Neuron (in vitro differentiated cells): ENCODE results near the gene MRNIP.

Source experiments
- H2AFZ ChIP-seq: one replicate; pipeline ENCODE4 v1.6.1; 2013; ENCODE audit warnings: low read depth, mild to moderate bottlenecking, inconsistent platforms, low read length, moderate library complexity
- H3K27me3 ChIP-seq: one replicate; pipeline ENCODE4 v1.6.1; 2013; ENCODE audit warnings: low read length; ENCODE audit not compliant: insufficient read depth
- H3K36me3 ChIP-seq: one replicate; pipeline ENCODE4 v1.6.1; 2013; ENCODE audit warnings: low read length; ENCODE audit not compliant: insufficient read depth
- H3K4me1 ChIP-seq: one replicate; pipeline ENCODE4 v1.6.1; 2013; ENCODE audit warnings: low read length; ENCODE audit not compliant: insufficient read depth
- H3K4me3 ChIP-seq: 2 replicates; pipeline ENCODE4 v1.5.1; 2013; ENCODE audit warnings: mild to moderate bottlenecking, low read length, moderate library complexity
- H3K9me3 ChIP-seq: one replicate; pipeline ENCODE4 v1.6.1; 2013; ENCODE audit warnings: low read length

The MRNIP gene

GRCh38 chr5:179803651-179804554 is 54.7 kb downstream of the MRNIP start:
- Histone ChIP-seq H2AFZ (no peak overlapping the region), H3K27me3 (no peaks in the 10 kb centered on the region), H3K36me3 (peaks cover 21% of the 10 kb centered on the region), H3K4me3 (no peak overlapping the region), H3K9me3 (no peaks in the 10 kb centered on the region), H3K4me1 (peaks cover 27% of the 10 kb centered on the region)

GRCh38 chr5:179802950-179803562 is 55.6 kb downstream of the MRNIP start:
- Histone ChIP-seq H3K27me3 (no peaks in the 10 kb centered on the region), H3K4me1 (peaks cover 27% of the 10 kb centered on the region), H3K36me3 (peaks cover 29% of the 10 kb centered on the region), H3K4me3 (no peak overlapping the region), H2AFZ (no peak overlapping the region), H3K9me3 (no peaks in the 10 kb centered on the region)

DNA sequence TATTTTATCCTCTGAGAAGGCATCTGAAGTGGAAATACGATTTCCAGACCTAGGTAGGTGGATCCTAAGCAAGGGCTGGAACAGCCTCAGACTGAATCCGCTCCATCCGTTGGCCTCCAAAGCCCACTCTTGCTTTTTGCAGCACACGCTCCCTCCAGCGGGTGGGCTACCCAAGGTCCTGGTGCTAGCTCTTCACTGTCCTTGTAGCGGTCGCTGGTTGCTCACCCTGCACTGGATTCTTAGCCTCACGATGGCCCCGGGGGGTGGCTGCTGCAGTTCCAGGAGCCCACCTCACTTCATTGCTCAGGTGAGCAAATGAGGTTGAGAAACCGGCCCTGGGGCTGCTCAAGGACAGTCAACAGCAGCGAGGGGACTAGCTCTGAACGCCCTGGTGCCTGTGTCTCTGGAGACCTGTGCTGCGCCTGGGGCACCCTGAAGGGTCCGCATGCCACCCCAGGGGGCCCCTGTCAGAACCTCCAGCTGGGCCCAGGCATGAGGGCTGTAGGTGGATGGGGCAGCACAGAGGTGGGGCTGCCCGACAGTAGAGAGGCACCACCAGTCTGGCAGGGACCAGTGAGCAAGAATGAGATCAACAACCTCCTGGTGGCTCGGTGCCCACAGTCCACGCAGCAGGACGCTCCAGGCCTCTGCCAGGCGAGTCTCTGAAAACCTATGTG is 56.3 kb downstream of the MRNIP start:
- peaks cover 36% of the 10 kb centered on the region for H3K36me3 ChIP-seq
- no peak overlapping the region for H3K4me3 ChIP-seq
- no peaks in the 10 kb centered on the region for H3K27me3 ChIP-seq
- H3K9me3 ChIP-seq, result no peaks in the 10 kb centered on the region
- no peak overlapping the region for H2AFZ ChIP-seq
- peaks cover 27% of the 10 kb centered on the region for H3K4me1 ChIP-seq

DNA sequence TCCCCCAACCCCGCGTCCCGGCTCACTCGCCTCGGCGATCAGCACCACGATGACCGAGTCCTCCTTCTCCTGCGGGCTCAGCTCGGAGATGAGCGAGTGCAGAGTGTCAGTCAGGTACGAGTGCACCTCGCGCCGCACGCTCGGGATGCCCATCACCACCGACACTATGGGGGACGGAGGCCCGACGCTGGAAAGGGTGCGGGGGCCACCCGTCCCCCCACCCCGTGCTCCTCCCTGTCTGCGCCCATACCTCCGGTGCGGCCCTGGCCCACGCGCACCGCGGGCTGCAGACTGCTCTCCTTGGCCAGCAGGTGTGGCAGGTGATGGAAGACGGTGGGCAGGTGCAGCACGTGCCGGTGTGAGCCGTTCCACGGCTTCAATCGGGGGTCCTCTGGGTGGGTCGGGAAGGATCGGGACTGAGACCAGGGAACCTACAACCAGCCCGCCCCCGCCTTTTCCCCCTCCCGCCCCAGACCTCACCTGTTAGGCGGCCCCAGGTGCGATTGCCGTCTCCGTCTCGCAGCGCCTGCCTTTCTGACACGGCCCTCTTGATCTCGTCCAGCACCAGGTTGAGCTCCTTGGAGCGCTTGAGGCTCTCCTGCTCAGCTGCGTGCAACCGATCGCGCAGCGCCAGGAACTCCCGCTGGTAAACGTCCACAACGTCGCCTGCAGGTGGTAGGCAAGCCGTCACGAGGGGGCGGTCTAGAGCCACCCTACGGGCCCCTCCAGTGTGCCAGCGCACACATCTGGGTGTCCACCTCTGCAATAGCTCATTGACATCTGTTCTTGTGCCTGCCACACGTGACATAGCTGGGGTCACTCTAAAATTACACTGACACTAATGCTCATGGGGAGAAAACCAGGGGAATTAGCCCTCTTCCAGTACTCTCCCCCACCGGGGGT is 57.1 kb downstream of the MRNIP start:
- H3K27me3 ChIP-seq, result no peaks in the 10 kb centered on the region
- H3K4me3 ChIP-seq, result no peak overlapping the region
- peaks cover 42% of the 10 kb centered on the region for H3K36me3 ChIP-seq
- H3K4me1 ChIP-seq, result peaks cover 27% of the 10 kb centered on the region
- H2AFZ ChIP-seq, result no peak overlapping the region
- no peaks in the 10 kb centered on the region for H3K9me3 ChIP-seq

DNA sequence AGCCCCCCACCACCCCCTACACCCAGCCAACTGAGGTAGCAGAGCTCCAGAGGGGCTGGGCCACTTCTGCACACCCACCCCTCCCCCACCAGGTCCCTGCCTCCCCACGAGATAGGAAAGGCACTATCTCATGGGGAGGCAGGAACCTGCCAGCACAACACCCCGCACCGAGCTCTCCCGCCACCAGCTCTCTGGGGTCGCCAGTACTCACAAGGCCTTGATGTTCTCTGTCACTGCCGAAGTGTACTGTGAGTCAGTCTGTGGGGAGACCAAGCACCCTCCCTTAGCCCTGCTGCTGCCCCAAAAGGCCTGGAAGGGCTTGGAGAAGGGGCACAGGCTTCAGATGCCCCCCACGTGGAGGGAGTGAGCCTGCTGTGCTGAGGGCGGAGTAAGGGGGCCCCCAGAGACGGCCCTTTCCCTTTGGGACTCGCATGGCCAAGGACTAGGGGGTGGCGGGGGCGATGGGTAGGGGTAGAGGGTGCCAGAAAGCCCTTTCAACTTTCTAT is 57.9 kb downstream of the MRNIP start:
- H3K4me1 ChIP-seq, result peaks cover 27% of the 10 kb centered on the region
- H2AFZ ChIP-seq, result no peak overlapping the region
- no peaks in the 10 kb centered on the region for H3K27me3 ChIP-seq
- no peaks in the 10 kb centered on the region for H3K9me3 ChIP-seq
- peaks cover 42% of the 10 kb centered on the region for H3K36me3 ChIP-seq
- H3K4me3 ChIP-seq, result no peak overlapping the region

GRCh38 chr5:179800071-179800695 is 58.4 kb downstream of the MRNIP start:
- Histone ChIP-seq H2AFZ (no peak overlapping the region), H3K27me3 (no peaks in the 10 kb centered on the region), H3K36me3 (peaks cover 42% of the 10 kb centered on the region), H3K4me1 (peaks cover 23% of the 10 kb centered on the region), H3K4me3 (no peak overlapping the region), H3K9me3 (no peaks in the 10 kb centered on the region)

DNA sequence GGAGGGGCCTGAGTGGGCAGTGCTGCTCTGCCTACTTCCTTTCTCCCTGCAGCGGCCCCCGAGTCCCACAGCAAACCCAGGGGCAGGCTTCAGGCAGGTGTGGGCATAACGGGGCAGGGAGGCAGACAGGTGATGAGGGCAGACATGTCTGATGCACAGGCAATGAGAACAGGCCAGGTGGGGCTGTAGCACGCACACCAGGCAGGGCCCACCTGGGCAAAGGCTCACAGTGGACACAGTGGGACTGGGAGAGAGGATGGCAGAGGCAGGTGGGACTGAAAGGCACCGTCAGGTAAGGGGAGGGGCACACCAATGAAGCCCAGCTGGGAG is 59.0 kb downstream of the MRNIP start:
- peaks cover 17% of the 10 kb centered on the region for H3K4me1 ChIP-seq
- no peaks in the 10 kb centered on the region for H3K27me3 ChIP-seq
- no peak overlapping the region for H2AFZ ChIP-seq
- H3K9me3 ChIP-seq, result no peaks in the 10 kb centered on the region
- H3K36me3 ChIP-seq, result peaks cover 42% of the 10 kb centered on the region
- H3K4me3 ChIP-seq, result no peak overlapping the region

- Histone ChIP-seq H3K9me3 (no peaks in the 10 kb centered on the region), H3K4me1 (peaks cover 12% of the 10 kb centered on the region), H3K4me3 (no peak overlapping the region), H3K27me3 (no peaks in the 10 kb centered on the region), H3K36me3 (peaks cover 42% of the 10 kb centered on the region), H2AFZ (no peak overlapping the region)
Observed at GRCh38 chr5:179798771-179799643, 59.6 kb downstream of the MRNIP start.

DNA sequence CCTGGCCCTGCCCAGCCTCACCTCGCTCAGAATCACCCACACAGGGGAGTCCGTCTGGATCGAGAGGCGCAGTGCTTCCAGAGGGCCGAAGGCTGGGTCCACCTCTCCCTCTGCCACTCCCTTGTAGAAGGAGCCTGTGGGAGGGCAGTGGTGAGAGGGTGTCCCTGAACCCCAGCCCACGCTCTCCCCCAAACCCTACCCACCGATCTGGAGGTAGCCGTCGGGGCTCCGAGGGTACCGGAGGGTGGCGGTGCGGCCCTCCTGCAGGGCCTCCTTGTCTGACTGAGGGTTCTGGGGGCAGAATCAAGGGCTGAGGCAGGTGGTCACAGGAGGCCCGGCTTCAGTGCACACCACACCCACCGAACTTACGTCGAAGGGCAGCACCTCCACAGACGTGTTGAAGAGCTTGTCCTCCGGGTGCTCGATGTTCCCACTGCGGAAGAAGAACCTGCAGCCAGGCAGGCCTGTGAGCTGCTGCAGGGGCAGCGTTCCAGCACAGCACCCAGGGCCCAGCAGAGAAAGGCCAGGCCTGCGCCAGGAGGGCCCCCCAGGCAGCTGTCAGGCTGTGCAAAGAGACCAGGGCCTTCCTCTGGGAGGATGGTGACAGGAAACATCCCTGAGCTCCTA is 60.4 kb downstream of the MRNIP start:
- Histone ChIP-seq H2AFZ (no peak overlapping the region), H3K27me3 (no peaks in the 10 kb centered on the region), H3K4me3 (no peak overlapping the region), H3K4me1 (peaks cover 6% of the 10 kb centered on the region), H3K9me3 (no peaks in the 10 kb centered on the region), H3K36me3 (peaks cover 42% of the 10 kb centered on the region)

DNA sequence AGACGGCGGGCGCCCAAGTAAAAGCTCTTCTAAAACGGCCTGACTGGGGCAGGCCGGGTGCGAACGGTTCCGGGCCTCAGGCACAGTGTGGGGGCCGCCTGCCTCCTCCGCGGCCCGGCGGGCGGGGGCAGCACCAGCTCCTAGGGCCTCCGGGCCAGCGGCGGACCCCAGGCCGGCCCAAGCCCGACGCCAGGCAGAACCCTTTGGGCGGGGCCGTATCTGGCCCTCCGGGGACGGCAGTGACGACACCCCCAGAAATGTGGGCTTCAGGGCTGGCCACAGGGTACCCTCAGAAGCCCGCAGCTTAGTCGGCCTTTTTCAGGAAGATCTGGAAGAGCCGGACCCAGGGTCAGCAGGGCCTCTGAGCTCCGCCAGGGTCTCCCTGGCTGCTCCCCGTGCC is 60.9 kb downstream of the MRNIP start:
- Histone ChIP-seq H2AFZ (no peak overlapping the region), H3K9me3 (no peaks in the 10 kb centered on the region), H3K4me1 (peaks cover 1% of the 10 kb centered on the region), H3K4me3 (no peak overlapping the region), H3K36me3 (peaks cover 42% of the 10 kb centered on the region), H3K27me3 (no peaks in the 10 kb centered on the region)

GRCh38 chr5:179796877-179797608 is 61.6 kb downstream of the MRNIP start:
- H2AFZ ChIP-seq, result no peak overlapping the region
- no peaks in the 10 kb centered on the region for H3K27me3 ChIP-seq
- no peak overlapping the region for H3K4me3 ChIP-seq
- H3K36me3 ChIP-seq, result peaks cover 45% of the 10 kb centered on the region
- H3K4me1 ChIP-seq, result no peaks in the 10 kb centered on the region
- H3K9me3 ChIP-seq, result no peaks in the 10 kb centered on the region
